ENCODE data around the gene COL4A3.

Gene COL4A3

GRCh38 chr2:227339098-227339599 lies 174.7 kb downstream of the COL4A3 start:
- Histone ChIP-seq H3K27ac (ENCODE audit: low read length) (no peak overlapping the region), H3K36me3 (ENCODE audit: control insufficient read depth in 2 of 2, insufficient read depth in 2 of 2, low read length in 2 of 2) (peaks cover 9 to 11% of the 10 kb centered on the region in 2 donors)

GRCh38 chr2:227340106-227340505 lies 175.7 kb downstream of the COL4A3 start:
- Histone ChIP-seq H3K27me3 (ENCODE audit: control insufficient read depth in 1 of 2, insufficient read depth in 2 of 2, low read length in 2 of 2) (no peaks in the 10 kb centered on the region), H3K27ac (ENCODE audit: low read length) (no peak overlapping the region), H3K4me1 (ENCODE audit: control insufficient read depth, insufficient read depth, low read length) (no peaks in the 10 kb centered on the region), H3K9ac (ENCODE audit: low read length in 2 of 2) (no peak overlapping the region), H3K9me3 (ENCODE audit: control insufficient read depth in 2 of 2, low read length in 2 of 2) (no peaks in the 10 kb centered on the region), H3K4me3 (ENCODE audit: low read length in 2 of 2) (no peak overlapping the region), H3K36me3 (ENCODE audit: control insufficient read depth in 2 of 2, insufficient read depth in 2 of 2, low read length in 2 of 2) (peaks cover 4 to 8% of the 10 kb centered on the region in 2 donors)

More at GRCh38 chr2:227339098-227339599, 174.7 kb downstream of the COL4A3 start:
- Histone ChIP-seq H3K4me3 (ENCODE audit: low read length in 2 of 2) (no peak overlapping the region), H3K9ac (ENCODE audit: low read length in 2 of 2) (no peak overlapping the region), H3K27me3 (ENCODE audit: control insufficient read depth in 1 of 2, insufficient read depth in 2 of 2, low read length in 2 of 2) (no peaks in the 10 kb centered on the region), H3K9me3 (ENCODE audit: control insufficient read depth in 2 of 2, low read length in 2 of 2) (no peaks in the 10 kb centered on the region), H3K4me1 (ENCODE audit: control insufficient read depth, insufficient read depth, low read length) (no peaks in the 10 kb centered on the region)

GRCh38 chr2:227341553-227341952 lies 177.1 kb downstream of the COL4A3 start:
- Histone ChIP-seq H3K4me3 (ENCODE audit: low read length in 2 of 2) (no peak overlapping the region), H3K9ac (ENCODE audit: low read length in 2 of 2) (no peak overlapping the region), H3K4me1 (ENCODE audit: control insufficient read depth, insufficient read depth, low read length) (no peaks in the 10 kb centered on the region), H3K27me3 (ENCODE audit: control insufficient read depth in 1 of 2, insufficient read depth in 2 of 2, low read length in 2 of 2) (no peaks in the 10 kb centered on the region), H3K9me3 (ENCODE audit: control insufficient read depth in 2 of 2, low read length in 2 of 2) (no peaks in the 10 kb centered on the region), H3K27ac (ENCODE audit: low read length) (no peak overlapping the region), H3K36me3 (ENCODE audit: control insufficient read depth in 2 of 2, insufficient read depth in 2 of 2, low read length in 2 of 2) (peaks cover 7 to 8% of the 10 kb centered on the region in 2 donors)

- Histone ChIP-seq H3K9ac (ENCODE audit: low read length in 2 of 2) (no peak overlapping the region), H3K36me3 (ENCODE audit: control insufficient read depth in 2 of 2, insufficient read depth in 2 of 2, low read length in 2 of 2) (peaks cover 9 to 10% of the 10 kb centered on the region in 2 donors), H3K27ac (ENCODE audit: low read length) (no peak overlapping the region), H3K27me3 (ENCODE audit: control insufficient read depth in 1 of 2, insufficient read depth in 2 of 2, low read length in 2 of 2) (no peaks in the 10 kb centered on the region), H3K4me3 (ENCODE audit: low read length in 2 of 2) (no peak overlapping the region), H3K9me3 (ENCODE audit: control insufficient read depth in 2 of 2, low read length in 2 of 2) (no peaks in the 10 kb centered on the region), H3K4me1 (ENCODE audit: control insufficient read depth, insufficient read depth, low read length) (no peaks in the 10 kb centered on the region)
Measured at GRCh38 chr2:227344231-227344630, 179.8 kb downstream of the COL4A3 start.

GRCh38 chr2:227347117-227347516 lies 182.7 kb downstream of the COL4A3 start:
- H3K36me3 ChIP-seq (ENCODE audit: control insufficient read depth in 2 of 2, insufficient read depth in 2 of 2, low read length in 2 of 2), result peaks cover 7 to 9% of the 10 kb centered on the region in 2 donors
- no peaks in the 10 kb centered on the region for H3K27me3 ChIP-seq (ENCODE audit: control insufficient read depth in 1 of 2, insufficient read depth in 2 of 2, low read length in 2 of 2)

GRCh38 chr2:227348324-227348723 lies 183.9 kb downstream of the COL4A3 start:
- Histone ChIP-seq H3K27me3 (ENCODE audit: control insufficient read depth in 1 of 2, insufficient read depth in 2 of 2, low read length in 2 of 2) (no peaks in the 10 kb centered on the region), H3K4me3 (ENCODE audit: low read length in 2 of 2) (no peak overlapping the region), H3K9me3 (ENCODE audit: control insufficient read depth in 2 of 2, low read length in 2 of 2) (no peaks in the 10 kb centered on the region), H3K4me1 (ENCODE audit: control insufficient read depth, insufficient read depth, low read length) (no peaks in the 10 kb centered on the region), H3K9ac (ENCODE audit: low read length in 2 of 2) (no peak overlapping the region), H3K27ac (ENCODE audit: low read length) (no peak overlapping the region), H3K36me3 (ENCODE audit: control insufficient read depth in 2 of 2, insufficient read depth in 2 of 2, low read length in 2 of 2) (peaks cover 3 to 5% of the 10 kb centered on the region in 2 donors)

More at GRCh38 chr2:227347117-227347516, 182.7 kb downstream of the COL4A3 start:
- Histone ChIP-seq H3K9me3 (ENCODE audit: control insufficient read depth in 2 of 2, low read length in 2 of 2) (no peaks in the 10 kb centered on the region), H3K27ac (ENCODE audit: low read length) (no peak overlapping the region), H3K4me3 (ENCODE audit: low read length in 2 of 2) (no peak overlapping the region), H3K4me1 (ENCODE audit: control insufficient read depth, insufficient read depth, low read length) (no peaks in the 10 kb centered on the region), H3K9ac (ENCODE audit: low read length in 2 of 2) (no peak overlapping the region)

- Histone ChIP-seq H3K36me3 (ENCODE audit: control insufficient read depth in 2 of 2, insufficient read depth in 2 of 2, low read length in 2 of 2) (peaks cover 3 to 5% of the 10 kb centered on the region in 2 donors), H3K9me3 (ENCODE audit: control insufficient read depth in 2 of 2, low read length in 2 of 2) (no peaks in the 10 kb centered on the region), H3K4me1 (ENCODE audit: control insufficient read depth, insufficient read depth, low read length) (no peaks in the 10 kb centered on the region), H3K9ac (ENCODE audit: low read length in 2 of 2) (no peak overlapping the region), H3K27ac (ENCODE audit: low read length) (no peak overlapping the region), H3K27me3 (ENCODE audit: control insufficient read depth in 1 of 2, insufficient read depth in 2 of 2, low read length in 2 of 2) (no peaks in the 10 kb centered on the region), H3K4me3 (ENCODE audit: low read length in 2 of 2) (no peak overlapping the region)
Measured at GRCh38 chr2:227349989-227350612, 185.7 kb downstream of the COL4A3 start.

- Histone ChIP-seq H3K27ac (ENCODE audit: low read length) (no peak overlapping the region), H3K27me3 (ENCODE audit: control insufficient read depth in 1 of 2, insufficient read depth in 2 of 2, low read length in 2 of 2) (no peaks in the 10 kb centered on the region), H3K4me3 (ENCODE audit: low read length in 2 of 2) (no peak overlapping the region), H3K4me1 (ENCODE audit: control insufficient read depth, insufficient read depth, low read length) (no peaks in the 10 kb centered on the region), H3K36me3 (ENCODE audit: control insufficient read depth in 2 of 2, insufficient read depth in 2 of 2, low read length in 2 of 2) (peaks cover 11 to 16% of the 10 kb centered on the region in 2 donors), H3K9ac (ENCODE audit: low read length in 2 of 2) (no peak overlapping the region), H3K9me3 (ENCODE audit: control insufficient read depth in 2 of 2, low read length in 2 of 2) (no peaks in the 10 kb centered on the region)
Measured at GRCh38 chr2:227351639-227352038, 187.2 kb downstream of the COL4A3 start.

GRCh38 chr2:227360351-227360750 lies 195.9 kb downstream of the COL4A3 start:
- Histone ChIP-seq H3K9ac (ENCODE audit: low read length in 2 of 2) (no peak overlapping the region), H3K36me3 (ENCODE audit: control insufficient read depth in 2 of 2, insufficient read depth in 2 of 2, low read length in 2 of 2) (peaks cover 11 to 37% of the 10 kb centered on the region in 2 donors), H3K4me3 (ENCODE audit: low read length in 2 of 2) (no peak overlapping the region), H3K27me3 (ENCODE audit: control insufficient read depth in 1 of 2, insufficient read depth in 2 of 2, low read length in 2 of 2) (no peaks in the 10 kb centered on the region), H3K9me3 (ENCODE audit: control insufficient read depth in 2 of 2, low read length in 2 of 2) (no peaks in the 10 kb centered on the region), H3K4me1 (ENCODE audit: control insufficient read depth, insufficient read depth, low read length) (no peaks in the 10 kb centered on the region), H3K27ac (ENCODE audit: low read length) (no peak overlapping the region)

- Histone ChIP-seq H3K27ac (ENCODE audit: low read length) (no peak overlapping the region), H3K4me1 (ENCODE audit: control insufficient read depth, insufficient read depth, low read length) (peaks cover 6% of the 10 kb centered on the region), H3K9me3 (ENCODE audit: control insufficient read depth in 2 of 2, low read length in 2 of 2) (no peaks in the 10 kb centered on the region), H3K9ac (ENCODE audit: low read length in 2 of 2) (no peak overlapping the region), H3K27me3 (ENCODE audit: control insufficient read depth in 1 of 2, insufficient read depth in 2 of 2, low read length in 2 of 2) (no peaks in the 10 kb centered on the region), H3K36me3 (ENCODE audit: control insufficient read depth in 2 of 2, insufficient read depth in 2 of 2, low read length in 2 of 2) (peaks cover 3 to 14% of the 10 kb centered on the region in 2 donors), H3K4me3 (ENCODE audit: low read length in 2 of 2) (no peak overlapping the region)
Measured at GRCh38 chr2:227363756-227364155, 199.3 kb downstream of the COL4A3 start.

All from stomach smooth muscle (tissue), 2 donors.